Brain microvascular endothelial cell (primary cell): ENCODE measurements around the gene EDN1.

Experiments
- DNase-seq: peaks from one replicate; pipeline ENCODE4 v3.0.0-alpha.2; 2020
- H3K27ac ChIP-seq: fragments of 250-450 bp; sonication (Bioruptor Pico); 2 replicates; pipeline ENCODE4 v1.5.1; 2020; ENCODE audit warnings: mild to moderate bottlenecking, moderate library complexity
- H3K27me3 ChIP-seq: fragments of 250-450 bp; sonication (Bioruptor Pico); replicated peaks from 2 replicates; pipeline ENCODE4 v1.5.1; 2020; ENCODE audit warnings: mild to moderate bottlenecking
- H3K36me3 ChIP-seq: fragments of 250-450 bp; sonication (Bioruptor Pico); replicated peaks from 2 replicates; pipeline ENCODE4 v1.5.1; 2020; ENCODE audit warnings: mild to moderate bottlenecking
- H3K4me3 ChIP-seq: 2 replicates; pipeline ENCODE4 v1.5.1; 2011; ENCODE audit warnings: low read depth, mild to moderate bottlenecking, control low read depth, low read length, moderate library complexity
- CTCF ChIP-seq: IDR thresholded peaks from 2 replicates; pipeline ENCODE4 v1.5.1; 2011; ENCODE audit warnings: low read depth, mild to moderate bottlenecking, moderate library complexity, low read length, control low read depth, inconsistent platforms; ENCODE audit errors: missing control alignments
- in situ Hi-C: cut with HindIII; loops from 2 replicates; pipeline ENCODE4 v1.10.0; 2017; ENCODE audit warnings: low sequenced_read_pairs, low pct_ligation_motif_present

Gene EDN1

DNA sequence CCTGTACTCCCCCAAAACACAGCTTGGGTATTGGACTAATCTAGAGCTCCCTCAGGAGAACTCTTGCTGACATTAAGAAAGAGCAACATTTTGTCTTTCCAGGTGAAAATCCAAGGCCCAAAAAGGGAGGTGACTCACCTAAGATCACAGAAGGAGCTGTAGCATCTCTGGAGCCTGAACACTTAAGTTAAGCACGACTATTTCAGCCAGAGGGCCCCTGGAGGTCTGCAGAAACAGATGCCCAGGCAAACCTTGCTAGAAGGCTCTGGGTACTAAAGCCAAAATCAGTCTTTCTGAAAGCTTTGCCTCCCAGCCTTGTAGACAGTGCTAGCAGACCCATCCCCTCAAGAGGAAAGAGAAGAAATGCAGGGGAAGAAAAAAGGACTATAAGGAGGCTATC, 8.8 kb downstream of the EDN1 start:
- H3K36me3 ChIP-seq, result peaks cover 10% of the 10 kb centered on the region
- no peak overlapping the region for H3K4me3 ChIP-seq
- no peak overlapping the region for H3K27ac ChIP-seq
- no peak for TF ChIP-seq CTCF
- DNase-seq, result no peak
- no peaks in the 10 kb centered on the region for H3K27me3 ChIP-seq
- in situ Hi-C loops, result loop anchor here (25.0 kb wide), 1 partner anchor 313 kb away; no protein-coding TSS in a partner anchor

GRCh38 chr6:12301018-12301417, 10.9 kb downstream of the EDN1 start:
- Histone ChIP-seq H3K36me3 (peaks cover 7% of the 10 kb centered on the region), H3K4me3 (no peak overlapping the region), H3K27me3 (no peaks in the 10 kb centered on the region), H3K27ac (no peak overlapping the region)
- TF ChIP-seq CTCF, result no peak
- DNase-seq, result no peak
- in situ Hi-C loops, result no loop called here

GRCh38 chr6:12304487-12304886, 14.3 kb downstream of the EDN1 start:
- H3K4me3 ChIP-seq, result no peak overlapping the region
- no peak for TF ChIP-seq CTCF
- no peaks in the 10 kb centered on the region for H3K27me3 ChIP-seq
- no peaks in the 10 kb centered on the region for H3K36me3 ChIP-seq
- in situ Hi-C loops, result no loop called here
- H3K27ac ChIP-seq, result no peak overlapping the region
- no peak for DNase-seq

DNA sequence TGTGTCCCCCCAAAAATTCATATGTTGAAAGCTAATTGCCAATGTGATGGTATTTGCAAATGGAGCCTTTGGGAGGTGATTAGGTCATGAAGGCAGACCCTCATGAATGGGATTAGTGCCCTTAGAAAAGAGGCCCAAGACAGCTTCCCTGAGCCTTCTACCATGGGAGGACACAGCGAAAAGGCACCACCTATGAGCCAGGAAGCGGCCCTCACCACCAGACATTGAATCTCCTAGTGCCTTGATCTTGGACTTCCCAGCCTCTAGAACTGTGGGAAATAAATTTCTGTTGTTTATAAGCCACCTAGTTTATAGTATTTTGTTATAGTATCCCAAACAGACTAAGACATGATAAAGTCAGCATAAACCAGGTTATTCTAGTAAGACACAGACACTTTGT, 18.9 kb downstream of the EDN1 start:
- no peak for DNase-seq
- TF ChIP-seq CTCF, result no peak
- Histone ChIP-seq H3K27me3 (no peaks in the 10 kb centered on the region), H3K4me3 (no peak overlapping the region), H3K36me3 (no peaks in the 10 kb centered on the region), H3K27ac (no peak overlapping the region)
- in situ Hi-C loops, result no loop called here

GRCh38 chr6:12311106-12311505, 20.9 kb downstream of the EDN1 start:
- in situ Hi-C loops, result no loop called here
- TF ChIP-seq CTCF, result peak; percentile 8
- Histone ChIP-seq H3K36me3 (no peaks in the 10 kb centered on the region), H3K27ac (no peak overlapping the region), H3K4me3 (no peak overlapping the region), H3K27me3 (no peaks in the 10 kb centered on the region)
- DNase-seq, result no peak

GRCh38 chr6:12312736-12313135, 22.6 kb downstream of the EDN1 start:
- in situ Hi-C loops, result no loop called here
- H3K36me3 ChIP-seq, result no peaks in the 10 kb centered on the region

More at GRCh38 chr6:12312736-12313135, 22.6 kb downstream of the EDN1 start:
- no peaks in the 10 kb centered on the region for H3K27me3 ChIP-seq
- no peak overlapping the region for H3K4me3 ChIP-seq
- DNase-seq, result no peak
- no peak for TF ChIP-seq CTCF
- no peak overlapping the region for H3K27ac ChIP-seq
